ENCODE results near the gene ABAT.

DNA sequence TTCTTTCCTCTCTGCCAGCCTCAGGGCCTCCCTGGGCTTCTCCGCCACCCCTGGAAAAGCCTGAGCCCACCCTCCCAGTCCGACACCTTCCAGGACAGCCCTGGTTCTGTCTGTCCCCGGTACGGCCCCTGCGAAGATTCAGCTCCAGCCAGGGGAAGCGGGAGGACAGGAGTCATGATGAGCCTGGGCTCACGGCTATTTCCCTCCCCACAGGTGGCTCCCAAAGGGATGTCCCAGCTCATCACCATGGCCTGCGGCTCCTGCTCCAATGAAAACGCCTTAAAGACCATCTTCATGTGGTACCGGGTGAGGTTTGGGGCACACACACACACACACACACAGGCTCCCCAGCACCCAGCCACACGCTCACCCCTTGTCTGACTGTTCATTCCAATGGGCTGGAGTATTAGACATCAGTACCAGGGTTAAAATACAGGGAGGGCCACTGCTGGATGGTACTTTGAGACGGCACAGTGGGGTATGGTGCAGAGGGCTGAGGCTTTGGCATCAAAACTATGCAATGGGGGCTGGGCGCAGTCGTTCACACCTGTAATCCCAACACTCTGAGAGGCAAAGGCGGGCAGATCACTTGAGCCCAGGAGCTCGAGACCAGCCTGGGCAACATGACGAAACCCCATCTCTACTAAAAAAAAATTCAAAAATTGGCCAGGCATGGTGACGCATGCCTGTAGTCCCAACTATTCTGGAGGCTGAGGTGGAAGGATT, 90.3 kb downstream of the ABAT start:
- TF ChIP-seq EZH2phosphoT487 (IDR thresholded peaks at IDR 0.05; ENCODE audit: insufficient read depth, low read depth) (no peak), EZH2 (IDR thresholded peaks at IDR 0.05; ENCODE audit: insufficient read depth, poor library complexity, severe bottlenecking) (no peak)
